Hepatocyte (in vitro differentiated cells): ENCODE data around the gene RABAC1. TPM values are rescaled to one million over a fixed set of nuclear protein-coding genes. Genes with fewer than 3 reads are reported as not detected.

Experiments used
- DNase-seq: peaks from one replicate; pipeline ENCODE4 v3.0.0-alpha.2; 2016; ENCODE audit warnings: low spot score
- H2AFZ ChIP-seq: fragments of 200-600 bp; sonication (generic); 2 replicates; pipeline ENCODE4 v1.6.0; 2016; ENCODE audit warnings: antibody characterized with exemption, mild to moderate bottlenecking
- H3K27ac ChIP-seq: fragments of 200-600 bp; sonication (generic); 2 replicates; pipeline ENCODE4 v1.5.1; 2016; ENCODE audit warnings: mild to moderate bottlenecking
- H3K27me3 ChIP-seq: fragments of 200-600 bp; sonication (generic); 2 replicates; pipeline ENCODE4 v1.6.1; 2016
- H3K36me3 ChIP-seq: fragments of 200-600 bp; sonication (generic); replicated peaks from 2 replicates; pipeline ENCODE4 v1.5.1; 2016; ENCODE audit warnings: low read depth; ENCODE audit not compliant: insufficient read depth
- H3K4me1 ChIP-seq: fragments of 200-600 bp; sonication (generic); 2 replicates; pipeline ENCODE4 v1.5.1; 2016; ENCODE audit warnings: mild to moderate bottlenecking, moderate library complexity; ENCODE audit not compliant: insufficient read depth
- H3K4me2 ChIP-seq: fragments of 200-600 bp; sonication (generic); 2 replicates; pipeline ENCODE4 v1.6.0; 2016
- H3K4me3 ChIP-seq: fragments of 200-600 bp; sonication (generic); 2 replicates; pipeline ENCODE4 v1.5.1; 2016; ENCODE audit warnings: mild to moderate bottlenecking
- H3K79me2 ChIP-seq: fragments of 200-600 bp; sonication (generic); 2 replicates; pipeline ENCODE4 v1.6.0; 2017; ENCODE audit warnings: mild to moderate bottlenecking
- H3K9me2 ChIP-seq: fragments of 200-600 bp; sonication (generic); replicated peaks from 2 replicates; pipeline ENCODE4 v1.6.0; 2017; ENCODE audit warnings: mild to moderate bottlenecking; ENCODE audit not compliant: insufficient read depth
- H3K9me3 ChIP-seq: fragments of 200-600 bp; sonication (generic); 2 replicates; pipeline ENCODE4 v1.5.1; 2016; ENCODE audit warnings: low read depth, mild to moderate bottlenecking
- H4K20me1 ChIP-seq: fragments of 200-600 bp; sonication (generic); 2 replicates; pipeline ENCODE4 v1.6.0; 2016; ENCODE audit warnings: mild to moderate bottlenecking; ENCODE audit not compliant: insufficient read depth, poor library complexity, severe bottlenecking
- EZH2 ChIP-seq: fragments of 200-600 bp; sonication (generic); IDR thresholded peaks from 2 replicates; pipeline ENCODE4 v1.6.1; 2016; ENCODE audit warnings: antibody characterized with exemption, mild to moderate bottlenecking, borderline replicate concordance
- EZH2phosphoT487 ChIP-seq: fragments of 200-600 bp; sonication (generic); IDR thresholded peaks from one replicate; pipeline ENCODE4 v1.6.1; 2018; ENCODE audit warnings: antibody characterized with exemption, mild to moderate bottlenecking, low read depth, moderate library complexity; ENCODE audit not compliant: unreplicated experiment, severe bottlenecking
- WGBS: methylation state at CpG from one replicate; pipeline ENCODE4 v1.1.6; 2016; ENCODE audit warnings: low lambda C conversion rate; ENCODE audit errors: missing lambda C conversion rate; 5-methylcytosine and 5-hydroxymethylcytosine counted together
- polyA plus RNA-seq: library from polyadenylated mRNA; unstranded; fragments of >200 nt; fragmentation: Nextera tagmentation; extraction: Ambion mirVana; gene quantifications from 2 replicates; pipeline ENCODE4 v1.2.1, GENCODE V29; 2016
- total RNA-seq: library from RNA; depleted of rRNA; stranded (reverse); fragments of >200 nt; gene quantifications from 2 replicates; pipeline ENCODE4 v1.2.3, GENCODE V29; 2014
- TF ChIP-seq, protein P1 (sequence below): fragments of 200-600 bp; sonication (generic); IDR thresholded peaks from 2 replicates; pipeline ENCODE4 v1.5.1; 2016; ENCODE audit warnings: antibody characterized with exemption, mild to moderate bottlenecking; ENCODE audit not compliant: poor library complexity

Gene RABAC1, protein sequence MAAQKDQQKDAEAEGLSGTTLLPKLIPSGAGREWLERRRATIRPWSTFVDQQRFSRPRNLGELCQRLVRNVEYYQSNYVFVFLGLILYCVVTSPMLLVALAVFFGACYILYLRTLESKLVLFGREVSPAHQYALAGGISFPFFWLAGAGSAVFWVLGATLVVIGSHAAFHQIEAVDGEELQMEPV
- total RNA-seq, result 203 and 214 TPM in 2 replicates
- polyA plus RNA-seq, result 395 and 469 TPM in 2 replicates

DNA sequence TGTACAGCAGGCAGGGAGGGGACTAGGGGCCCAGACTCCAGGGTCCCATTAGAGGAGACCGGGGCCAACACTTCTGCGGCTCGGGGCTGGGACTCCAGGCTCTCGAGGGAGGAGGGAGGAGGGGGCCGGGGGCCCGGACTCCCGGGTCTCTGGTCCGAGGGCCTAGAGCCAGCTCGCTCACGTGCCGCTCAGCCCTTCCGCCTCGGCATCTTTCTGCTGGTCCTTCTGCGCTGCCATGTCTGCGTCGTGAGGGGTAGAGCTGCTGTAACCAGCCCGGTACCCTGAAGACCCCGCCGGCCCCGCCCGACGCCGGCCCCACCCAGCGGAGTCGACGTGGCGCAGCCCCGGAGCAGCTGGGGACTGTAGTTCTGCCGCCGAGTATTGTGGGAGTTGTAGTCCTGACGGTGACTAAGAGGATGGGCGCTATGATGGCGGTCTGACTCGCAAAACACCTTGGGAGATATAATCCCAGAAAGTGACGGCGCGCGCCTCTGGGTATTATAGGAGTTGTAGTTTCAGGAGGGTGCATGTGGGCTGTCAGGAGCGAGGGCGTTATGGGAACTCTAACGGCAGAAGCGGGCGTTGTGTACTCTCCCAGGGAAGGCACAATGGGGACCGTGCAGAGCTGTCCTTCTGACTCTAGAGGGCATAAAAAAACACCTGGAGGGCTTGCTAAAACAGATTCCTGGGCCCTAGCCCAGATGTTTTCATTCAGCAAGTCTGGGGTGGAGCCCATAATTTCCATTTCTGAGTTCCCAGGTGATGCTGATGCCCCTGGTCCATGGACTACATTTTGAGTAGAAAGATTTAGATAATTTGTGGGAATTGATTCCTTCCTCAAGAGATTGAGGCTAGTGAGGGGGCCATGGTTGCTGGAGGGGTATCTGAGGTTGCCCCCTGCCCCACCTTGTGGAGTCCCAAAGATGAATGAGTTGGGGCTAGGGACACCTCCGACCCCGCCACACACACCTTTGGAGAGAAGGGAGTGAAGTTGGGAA is at the start of gene RABAC1:
Gene RABAC1, minus strand, starts transcription at position 266 of the 998 bp plus-strand sequence. Its CDS starts 29 bp downstream, at position 237.
- 7% methylated on average over 33 of the region's 46 CpGs for WGBS
- Histone ChIP-seq H3K9me3 (no peaks in the 10 kb centered on the region), H3K79me2 (no peaks in the 10 kb centered on the region), H3K4me1 (peaks cover 3% of the 10 kb centered on the region), H3K27ac (peak within 1 kb of the TSS; percentile 93), H4K20me1 (no peaks in the 10 kb centered on the region), H3K4me3 (peak within 1 kb of the TSS; percentile 72), H2AFZ (peak within 1 kb of the TSS; percentile 91), H3K9me2 (no peaks in the 10 kb centered on the region), H3K36me3 (no peaks in the 10 kb centered on the region), H3K27me3 (no peaks in the 10 kb centered on the region), H3K4me2 (peak within 1 kb of the TSS; percentile 84)
- DNase-seq, result peak; percentile 95
- no peak for TF ChIP-seq EZH2phosphoT487
- TF ChIP-seq EZH2, result no peak
- TF ChIP-seq, protein P1, sequence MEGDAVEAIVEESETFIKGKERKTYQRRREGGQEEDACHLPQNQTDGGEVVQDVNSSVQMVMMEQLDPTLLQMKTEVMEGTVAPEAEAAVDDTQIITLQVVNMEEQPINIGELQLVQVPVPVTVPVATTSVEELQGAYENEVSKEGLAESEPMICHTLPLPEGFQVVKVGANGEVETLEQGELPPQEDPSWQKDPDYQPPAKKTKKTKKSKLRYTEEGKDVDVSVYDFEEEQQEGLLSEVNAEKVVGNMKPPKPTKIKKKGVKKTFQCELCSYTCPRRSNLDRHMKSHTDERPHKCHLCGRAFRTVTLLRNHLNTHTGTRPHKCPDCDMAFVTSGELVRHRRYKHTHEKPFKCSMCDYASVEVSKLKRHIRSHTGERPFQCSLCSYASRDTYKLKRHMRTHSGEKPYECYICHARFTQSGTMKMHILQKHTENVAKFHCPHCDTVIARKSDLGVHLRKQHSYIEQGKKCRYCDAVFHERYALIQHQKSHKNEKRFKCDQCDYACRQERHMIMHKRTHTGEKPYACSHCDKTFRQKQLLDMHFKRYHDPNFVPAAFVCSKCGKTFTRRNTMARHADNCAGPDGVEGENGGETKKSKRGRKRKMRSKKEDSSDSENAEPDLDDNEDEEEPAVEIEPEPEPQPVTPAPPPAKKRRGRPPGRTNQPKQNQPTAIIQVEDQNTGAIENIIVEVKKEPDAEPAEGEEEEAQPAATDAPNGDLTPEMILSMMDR, result peak; percentile 33

DNA sequence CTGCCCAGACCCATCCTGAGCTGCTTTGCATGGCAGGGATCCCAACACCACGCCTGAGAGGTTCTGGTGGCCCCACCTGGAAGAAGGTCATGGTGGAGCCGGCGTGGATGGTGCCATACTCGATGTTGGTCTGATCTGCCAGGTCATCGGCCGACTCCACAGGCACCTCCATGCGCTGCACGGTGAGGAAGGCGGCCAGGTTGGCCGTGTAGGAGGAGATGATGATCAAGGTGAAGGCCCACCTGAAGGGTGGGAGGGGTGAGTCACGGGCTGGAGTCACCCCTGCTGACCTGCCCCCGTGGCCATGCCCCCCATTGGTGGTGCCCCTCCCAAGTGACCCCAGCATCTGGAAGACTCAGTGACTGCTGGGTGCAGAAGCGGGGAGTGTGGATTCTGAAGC is 47.4 kb upstream of the RABAC1 start:
- Histone ChIP-seq H3K4me1 (no peaks in the 10 kb centered on the region), H3K27me3 (peaks cover 11% of the 10 kb centered on the region), H4K20me1 (no peaks in the 10 kb centered on the region), H3K79me2 (no peaks in the 10 kb centered on the region), H3K36me3 (no peaks in the 10 kb centered on the region), H3K9me3 (no peaks in the 10 kb centered on the region), H3K27ac (no peak overlapping the region), H3K9me2 (no peaks in the 10 kb centered on the region), H2AFZ (no peak overlapping the region), H3K4me3 (no peak overlapping the region), H3K4me2 (no peak overlapping the region)
- WGBS, result 87% methylated on average over 13 of the region's 13 CpGs
- DNase-seq, result no peak
- TF ChIP-seq EZH2, result no peak
- TF ChIP-seq EZH2phosphoT487, result no peak
- TF ChIP-seq, protein P1, result no peak

DNA sequence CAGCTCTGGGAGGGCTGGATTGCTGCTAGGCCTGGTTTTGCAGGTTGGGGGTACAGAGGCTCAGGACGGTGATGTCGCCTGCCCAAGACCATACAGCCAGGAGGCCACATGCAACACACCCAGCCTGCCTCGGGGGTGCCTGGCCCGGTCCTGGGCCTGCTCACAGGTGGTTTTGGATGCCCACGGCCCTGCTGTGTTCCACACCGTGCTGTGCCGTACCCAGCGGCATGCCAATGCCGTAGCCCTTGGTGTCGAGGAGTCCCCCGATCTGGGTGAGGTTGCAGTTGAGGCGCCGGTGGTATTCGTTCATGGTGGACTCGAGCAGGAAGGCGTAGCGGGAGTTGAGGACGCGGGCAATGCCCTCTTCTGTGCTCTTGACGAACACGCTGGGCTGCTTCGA is 46.4 kb upstream of the RABAC1 start:
- no peak for TF ChIP-seq EZH2
- TF ChIP-seq, protein P1, result no peak
- TF ChIP-seq EZH2phosphoT487, result no peak
- peaks cover 22% of the 10 kb centered on the region for H3K27me3 ChIP-seq
- no peaks in the 10 kb centered on the region for H4K20me1 ChIP-seq
- no peaks in the 10 kb centered on the region for H3K36me3 ChIP-seq
- H3K9me2 ChIP-seq, result no peaks in the 10 kb centered on the region
- no peak overlapping the region for H3K27ac ChIP-seq
- DNase-seq, result no peak
- WGBS, result 95% methylated on average over 22 of the region's 22 CpGs
- H3K4me1 ChIP-seq, result no peaks in the 10 kb centered on the region
- no peaks in the 10 kb centered on the region for H3K9me3 ChIP-seq
- H3K4me2 ChIP-seq, result no peak overlapping the region
- H3K79me2 ChIP-seq, result no peaks in the 10 kb centered on the region
- H2AFZ ChIP-seq, result no peak overlapping the region
- H3K4me3 ChIP-seq, result no peak overlapping the region
